NB4 (cell line): ENCODE data around the gene AP2A2.
"Not testable (repeated sequence)": the region's sequence is repeated elsewhere in the genome, so short reads cannot be mapped to it uniquely, and the experiment has no call there.

Experiments
- DNase-seq: peaks from one replicate; pipeline ENCODE4 v3.0.0; 2010; ENCODE audit warnings: low read depth
- H3K4me3 ChIP-seq: one replicate; pipeline ENCODE4 v1.5.1; 2011; ENCODE audit warnings: mild to moderate bottlenecking, low read depth, low read length, moderate library complexity
- MYC ChIP-seq: IDR thresholded peaks from 2 replicates; pipeline ENCODE4 v1.6.1; 2011; ENCODE audit warnings: low read depth, low read length
- POLR2A ChIP-seq: IDR thresholded peaks from 2 replicates; pipeline ENCODE4 v1.6.1; 2011; ENCODE audit warnings: mild to moderate bottlenecking; ENCODE audit not compliant: insufficient read length; ENCODE audit errors: extremely low read depth
- TF ChIP-seq, protein P1 (sequence below): IDR thresholded peaks from 2 replicates; pipeline ENCODE4 v1.6.1; 2011; ENCODE audit warnings: low read depth, low read length
- TF ChIP-seq, protein P2 (sequence below): IDR thresholded peaks from one replicate; pipeline ENCODE4 v1.5.1; 2012; ENCODE audit warnings: low read depth, low read length

The AP2A2 gene

DNA sequence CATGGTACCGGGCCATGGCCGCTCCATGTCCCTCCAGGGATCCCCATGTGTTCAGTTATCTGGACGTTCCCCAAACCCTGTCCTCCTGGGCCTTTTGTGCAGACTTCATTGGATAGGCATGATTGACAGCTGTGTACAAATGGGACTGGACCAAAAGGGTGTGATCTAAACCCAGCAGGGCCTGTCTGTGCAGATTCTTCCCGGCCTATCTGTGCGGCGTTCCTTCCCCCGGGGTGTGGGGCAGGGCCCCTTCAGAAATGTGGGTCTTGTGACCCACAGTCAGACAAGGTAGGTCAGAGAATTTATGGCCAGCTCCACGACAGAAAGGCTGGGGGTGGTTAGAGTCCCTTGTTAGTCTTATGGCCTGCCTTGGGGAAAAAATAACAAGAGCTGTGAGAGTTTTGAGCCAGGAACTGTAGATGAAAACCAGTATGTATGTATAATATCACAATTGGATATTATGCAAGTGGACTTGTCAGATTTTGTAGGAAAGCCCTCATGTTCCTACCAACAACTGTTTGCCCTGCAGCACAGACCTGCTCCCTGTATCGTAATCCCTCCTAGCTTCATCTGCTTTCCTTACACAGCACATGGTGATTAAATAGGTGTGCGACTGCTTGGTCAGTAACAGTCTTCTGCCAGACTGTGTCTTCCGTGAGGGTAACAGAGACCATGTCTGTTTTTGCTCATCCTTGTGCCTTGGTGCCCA, 31.7 kb downstream of the AP2A2 start:
- no peak overlapping the region for H3K4me3 ChIP-seq
- DNase-seq: no peak
- TF ChIP-seq, protein P1, sequence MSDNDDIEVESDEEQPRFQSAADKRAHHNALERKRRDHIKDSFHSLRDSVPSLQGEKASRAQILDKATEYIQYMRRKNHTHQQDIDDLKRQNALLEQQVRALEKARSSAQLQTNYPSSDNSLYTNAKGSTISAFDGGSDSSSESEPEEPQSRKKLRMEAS: no peak

GRCh38 chr11:958101-958500, 32.4 kb downstream of the AP2A2 start:
- no peak for TF ChIP-seq MYC
- DNase-seq: no peak

GRCh38 chr11:959027-959426, 33.4 kb downstream of the AP2A2 start:
- TF ChIP-seq, protein P2, sequence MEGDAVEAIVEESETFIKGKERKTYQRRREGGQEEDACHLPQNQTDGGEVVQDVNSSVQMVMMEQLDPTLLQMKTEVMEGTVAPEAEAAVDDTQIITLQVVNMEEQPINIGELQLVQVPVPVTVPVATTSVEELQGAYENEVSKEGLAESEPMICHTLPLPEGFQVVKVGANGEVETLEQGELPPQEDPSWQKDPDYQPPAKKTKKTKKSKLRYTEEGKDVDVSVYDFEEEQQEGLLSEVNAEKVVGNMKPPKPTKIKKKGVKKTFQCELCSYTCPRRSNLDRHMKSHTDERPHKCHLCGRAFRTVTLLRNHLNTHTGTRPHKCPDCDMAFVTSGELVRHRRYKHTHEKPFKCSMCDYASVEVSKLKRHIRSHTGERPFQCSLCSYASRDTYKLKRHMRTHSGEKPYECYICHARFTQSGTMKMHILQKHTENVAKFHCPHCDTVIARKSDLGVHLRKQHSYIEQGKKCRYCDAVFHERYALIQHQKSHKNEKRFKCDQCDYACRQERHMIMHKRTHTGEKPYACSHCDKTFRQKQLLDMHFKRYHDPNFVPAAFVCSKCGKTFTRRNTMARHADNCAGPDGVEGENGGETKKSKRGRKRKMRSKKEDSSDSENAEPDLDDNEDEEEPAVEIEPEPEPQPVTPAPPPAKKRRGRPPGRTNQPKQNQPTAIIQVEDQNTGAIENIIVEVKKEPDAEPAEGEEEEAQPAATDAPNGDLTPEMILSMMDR: no peak
- TF ChIP-seq, protein P1: no peak
- no peak for TF ChIP-seq POLR2A
- TF ChIP-seq MYC: no peak
- no peak for DNase-seq
- H3K4me3 ChIP-seq: no peak overlapping the region

More at GRCh38 chr11:958101-958500, 32.4 kb downstream of the AP2A2 start:
- H3K4me3 ChIP-seq: no peak overlapping the region

GRCh38 chr11:959608-960007, 33.9 kb downstream of the AP2A2 start:
- H3K4me3 ChIP-seq: no peak overlapping the region
- no peak for DNase-seq
- TF ChIP-seq POLR2A (no peak), MYC (no peak)
- TF ChIP-seq, protein P1: no peak
- TF ChIP-seq, protein P2: no peak

DNA sequence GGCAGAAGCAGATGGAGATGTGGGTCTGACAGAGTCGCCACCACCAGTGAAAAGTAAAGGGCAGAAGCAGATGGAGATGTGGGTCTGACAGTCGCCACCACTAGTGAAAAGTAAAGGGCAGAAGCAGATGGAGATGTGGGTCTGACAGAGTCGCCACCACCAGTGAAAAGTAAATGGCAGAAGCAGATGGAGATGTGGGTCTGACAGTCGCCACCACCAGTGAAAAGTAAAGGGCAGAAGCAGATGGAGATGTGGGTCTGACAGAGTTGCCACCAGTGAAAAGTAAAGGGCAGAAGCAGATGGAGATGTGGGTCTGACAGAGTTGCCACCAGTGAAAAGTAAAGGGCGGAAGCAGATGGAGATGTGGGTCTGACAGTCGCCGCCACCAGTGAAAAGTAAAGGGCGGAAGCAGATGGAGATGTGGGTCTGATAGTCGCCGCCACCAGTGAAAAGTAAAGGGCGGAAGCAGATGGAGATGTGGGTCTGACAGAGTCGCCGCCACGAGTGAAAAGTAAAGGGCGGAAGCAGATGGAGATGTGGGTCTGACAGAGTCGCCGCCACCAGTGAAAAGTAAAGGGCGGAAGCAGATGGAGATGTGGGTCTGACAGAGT, 35.7 kb downstream of the AP2A2 start:
- DNase-seq, H3K4me3 ChIP-seq: not testable (repeated sequence)

DNA sequence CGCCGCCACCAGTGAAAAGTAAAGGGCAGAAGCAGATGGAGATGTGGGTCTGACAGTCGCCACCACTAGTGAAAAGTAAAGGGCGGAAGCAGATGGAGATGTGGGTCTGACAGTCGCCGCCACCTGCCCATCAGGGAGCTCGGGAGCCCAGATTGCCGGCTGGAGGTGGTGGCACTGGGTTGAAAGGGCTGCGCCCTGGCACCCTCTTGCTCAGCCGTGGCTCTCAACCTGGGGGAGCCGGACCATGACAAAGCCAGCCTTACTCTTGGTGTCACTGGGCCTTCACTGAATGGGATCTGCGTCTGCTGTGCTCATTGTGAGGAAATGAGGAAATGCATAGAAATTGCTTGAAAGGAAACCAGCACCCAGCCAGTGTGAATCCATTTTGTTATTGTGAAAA, 36.3 kb downstream of the AP2A2 start:
- TF ChIP-seq, protein P1: no peak
- TF ChIP-seq POLR2A: no peak
- TF ChIP-seq MYC: no peak
- TF ChIP-seq, protein P2: no peak
- H3K4me3 ChIP-seq: no peak overlapping the region

GRCh38 chr11:962688-963087, 37.0 kb downstream of the AP2A2 start:
- H3K4me3 ChIP-seq: no peak overlapping the region
- no peak for DNase-seq
- TF ChIP-seq MYC (no peak), POLR2A (no peak)
- TF ChIP-seq, protein P1: no peak
- TF ChIP-seq, protein P2: no peak

More for the DNA sequence above, 36.3 kb downstream of the AP2A2 start:
- no peak for DNase-seq
